HCEC 1CT (cell line): ENCODE measurements around the gene GALC.

Source experiments
- DNase-seq: peaks from one replicate; pipeline ENCODE4 v3.0.0-alpha.2; 2017

The GALC gene

GRCh38 chr14:88005978-88006851 lies 13.2 kb upstream of the GALC start:
- no peak for DNase-seq

- DNase-seq: peak; percentile 11
These were observed 12.1 kb upstream of the GALC start, which contains the start of gene GPR65 for GRCh38 chr14:88005050-88005481. Gene GPR65 (plus strand): TSS chr14:88005135. CDS start chr14:88010848, 5,713 bp downstream.

- no peak for DNase-seq
These were observed 11.6 kb upstream of the GALC start for GRCh38 chr14:88004506-88005036.

- DNase-seq: no peak
These were observed 10.4 kb upstream of the GALC start for GRCh38 chr14:88003425-88003824.

GRCh38 chr14:88002421-88003075 lies 9.6 kb upstream of the GALC start:
- DNase-seq: no peak

GRCh38 chr14:87999277-87999676 lies 6.3 kb upstream of the GALC start:
- no peak for DNase-seq

GRCh38 chr14:87998482-87998881 lies 5.5 kb upstream of the GALC start:
- no peak for DNase-seq

- DNase-seq: no peak
These were observed 3.3 kb upstream of the GALC start for GRCh38 chr14:87996291-87996592.

GRCh38 chr14:87995500-87996290 lies 2.7 kb upstream of the GALC start:
- DNase-seq: no peak

GRCh38 chr14:87994974-87995373 lies 2.0 kb upstream of the GALC start:
- DNase-seq: no peak

GRCh38 chr14:87992346-87992717 lies 650 bp downstream of the GALC start:
- DNase-seq: peak; percentile 1

- DNase-seq: no peak
These were observed 2.3 kb downstream of the GALC start for GRCh38 chr14:87990682-87991081.

GRCh38 chr14:87989956-87990299 lies 3.1 kb downstream of the GALC start:
- DNase-seq: no peak

GRCh38 chr14:87989221-87989955 lies 3.6 kb downstream of the GALC start:
- DNase-seq: no peak

- DNase-seq: no peak
These were observed 13.3 kb downstream of the GALC start for GRCh38 chr14:87979689-87980088.

GRCh38 chr14:87975636-87976035 lies 17.3 kb downstream of the GALC start:
- DNase-seq: peak; percentile 70

GRCh38 chr14:87971010-87971409 lies 22.0 kb downstream of the GALC start:
- no peak for DNase-seq

GRCh38 chr14:87967496-87967895 lies 25.5 kb downstream of the GALC start:
- DNase-seq: no peak

- DNase-seq: no peak
These were observed 26.2 kb downstream of the GALC start for GRCh38 chr14:87966816-87967215.

GRCh38 chr14:87961246-87961645 lies 31.7 kb downstream of the GALC start:
- DNase-seq: no peak

GRCh38 chr14:87960013-87960787 lies 32.8 kb downstream of the GALC start:
- no peak for DNase-seq

- DNase-seq: no peak
These were observed 37.5 kb downstream of the GALC start for GRCh38 chr14:87955501-87955900.
